CD4-positive, alpha-beta T cell treated with Interleukin-10 for 1 hour (primary cell): ENCODE measurements around the gene PM20D2.
A peak's percentile ranks its signal among the peaks of the same experiment; 100 is the strongest.

ENCODE experiments used
- DNase-seq: peaks from one replicate; pipeline ENCODE4 v3.0.0-alpha.2; 2020

PM20D2 gene

DNA sequence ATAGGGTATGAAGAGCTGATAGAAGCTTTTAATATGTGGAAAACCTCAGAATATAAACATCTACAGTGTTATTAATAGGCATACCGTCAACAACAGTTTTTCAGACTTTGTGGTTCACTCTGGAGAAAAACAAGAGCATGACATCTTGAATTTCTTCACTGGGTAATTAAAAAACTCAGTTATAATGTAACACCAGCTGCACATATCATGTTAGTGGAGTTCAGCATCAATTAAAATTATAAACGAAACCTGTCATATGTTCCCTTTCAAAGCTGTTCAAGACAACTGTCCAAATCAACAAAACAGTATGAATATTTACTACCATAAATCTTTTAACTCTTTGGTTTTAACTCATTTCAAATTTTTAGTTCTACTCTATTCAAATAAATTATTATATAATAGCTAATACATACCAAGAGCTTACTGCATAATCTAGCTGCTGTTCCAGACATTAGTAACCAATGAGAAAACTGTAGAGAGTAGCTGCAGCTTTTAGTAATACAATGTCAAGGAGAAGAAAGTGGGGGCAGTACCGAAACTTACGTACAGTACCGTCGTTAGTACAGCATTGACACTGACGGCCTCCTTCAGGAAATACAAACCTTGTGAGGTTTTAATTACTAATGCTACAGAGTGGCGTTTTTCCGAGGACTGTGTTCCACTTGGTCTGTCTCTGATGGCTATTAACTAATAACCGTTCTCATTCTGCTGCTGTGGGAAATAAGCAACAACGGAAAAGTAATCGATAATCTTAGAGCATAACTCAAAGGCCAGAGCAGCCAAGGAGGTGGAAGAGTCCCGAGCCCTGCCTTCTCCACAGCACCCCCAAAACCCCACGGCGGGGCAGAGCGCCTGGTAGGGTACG, 532 bp upstream of the PM20D2 start:
- DNase-seq, result peak; percentile 53

DNA sequence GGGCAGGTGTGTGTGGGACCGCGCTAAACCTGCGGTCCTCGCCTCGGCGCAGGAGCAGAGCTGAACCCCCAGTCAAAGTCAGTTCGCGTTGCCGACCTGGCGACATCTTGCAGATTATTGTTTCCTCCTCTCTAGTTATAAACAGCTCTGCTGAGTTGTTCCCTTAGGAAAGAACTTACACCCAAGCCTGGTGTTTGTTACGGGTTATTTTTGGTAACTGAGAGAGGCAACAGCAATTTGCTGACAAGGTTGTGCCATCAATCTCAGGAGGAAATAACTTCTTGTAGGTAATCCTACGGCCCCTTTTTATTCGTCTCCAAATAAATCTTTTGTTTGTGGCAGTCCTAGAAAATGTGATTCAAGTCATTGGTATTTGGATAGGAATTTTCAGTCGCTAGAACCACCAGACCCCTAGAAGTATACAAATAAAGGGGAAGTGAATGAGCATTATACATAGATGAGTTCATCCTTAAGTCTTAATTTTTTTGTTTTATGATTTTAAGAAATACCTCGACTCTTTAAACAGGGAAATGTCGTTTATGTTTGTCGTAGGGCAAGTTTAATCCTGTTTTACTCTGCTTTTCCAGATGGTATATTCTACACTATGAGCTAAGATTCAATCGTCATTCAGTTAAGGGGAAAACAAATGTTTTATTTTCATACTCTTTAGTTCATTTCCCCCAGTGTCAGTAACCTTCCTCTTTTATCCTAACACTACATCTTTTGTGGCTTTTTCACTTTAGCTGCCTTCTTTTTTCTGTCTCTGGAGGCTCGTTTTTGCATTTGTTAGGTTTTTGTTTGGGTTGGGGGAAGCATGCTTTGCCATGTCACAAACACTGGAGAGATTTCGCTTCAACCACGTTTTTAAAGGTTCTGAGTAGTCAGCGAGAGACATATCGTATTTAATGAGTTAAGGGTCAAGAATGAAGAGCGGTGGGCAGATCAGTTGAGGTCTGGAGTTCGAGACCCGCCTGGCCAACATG, 1.2 kb downstream of the PM20D2 start:
- DNase-seq, result peak; percentile 31

DNA sequence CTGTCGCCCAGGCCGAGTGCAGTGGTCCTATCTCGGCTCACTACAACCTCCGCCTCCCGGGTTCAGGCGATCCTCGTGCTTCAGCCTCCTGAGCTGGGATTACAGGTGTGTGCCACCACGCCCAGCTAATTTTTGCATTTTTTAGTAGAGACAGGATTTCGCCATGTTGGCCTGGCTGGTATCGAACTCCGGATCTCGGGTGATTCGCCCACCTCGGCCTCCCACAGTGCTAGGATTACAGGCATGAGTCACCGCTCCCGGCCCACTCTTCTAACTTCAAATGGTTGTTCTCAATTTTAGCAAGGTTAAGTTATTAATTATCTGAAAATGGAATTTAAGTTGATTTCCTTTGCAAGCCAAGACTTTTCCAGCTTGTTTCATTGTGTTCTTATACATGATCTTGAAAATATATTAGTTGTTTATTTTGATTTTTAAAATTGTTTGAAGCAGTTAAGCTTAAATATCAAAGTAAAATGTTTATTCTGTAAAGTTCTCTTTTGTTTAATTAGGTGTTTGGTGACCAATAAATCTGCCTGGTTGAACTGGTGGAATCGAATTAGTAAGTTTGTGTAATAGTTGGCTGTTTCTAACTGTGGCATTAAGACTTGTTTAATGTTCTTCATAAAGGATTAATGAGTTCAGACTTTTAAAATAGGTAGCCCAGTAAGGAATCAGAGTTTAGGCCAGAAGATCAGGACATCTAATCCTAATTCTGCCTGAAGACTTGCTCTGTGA, 2.3 kb downstream of the PM20D2 start:
- DNase-seq, result no peak

DNA sequence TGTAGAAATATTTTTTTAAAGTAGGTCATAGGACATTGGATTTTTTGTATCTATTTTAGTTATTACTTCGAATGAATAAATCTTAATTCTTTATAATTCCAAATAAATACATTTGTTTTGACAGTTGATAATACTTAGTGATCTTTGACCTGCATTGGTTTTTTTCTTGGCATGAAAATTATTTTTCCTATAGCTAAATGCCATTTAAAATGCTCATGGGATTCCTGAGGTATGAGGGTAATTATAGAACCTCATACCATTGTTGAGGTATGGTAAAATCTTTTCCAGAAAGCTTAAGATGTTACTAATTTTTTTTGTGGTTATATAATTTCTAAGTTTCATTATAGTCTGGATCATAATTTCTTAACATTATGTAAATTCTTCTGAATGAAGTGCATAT, 8.3 kb downstream of the PM20D2 start:
- DNase-seq, result no peak

DNA sequence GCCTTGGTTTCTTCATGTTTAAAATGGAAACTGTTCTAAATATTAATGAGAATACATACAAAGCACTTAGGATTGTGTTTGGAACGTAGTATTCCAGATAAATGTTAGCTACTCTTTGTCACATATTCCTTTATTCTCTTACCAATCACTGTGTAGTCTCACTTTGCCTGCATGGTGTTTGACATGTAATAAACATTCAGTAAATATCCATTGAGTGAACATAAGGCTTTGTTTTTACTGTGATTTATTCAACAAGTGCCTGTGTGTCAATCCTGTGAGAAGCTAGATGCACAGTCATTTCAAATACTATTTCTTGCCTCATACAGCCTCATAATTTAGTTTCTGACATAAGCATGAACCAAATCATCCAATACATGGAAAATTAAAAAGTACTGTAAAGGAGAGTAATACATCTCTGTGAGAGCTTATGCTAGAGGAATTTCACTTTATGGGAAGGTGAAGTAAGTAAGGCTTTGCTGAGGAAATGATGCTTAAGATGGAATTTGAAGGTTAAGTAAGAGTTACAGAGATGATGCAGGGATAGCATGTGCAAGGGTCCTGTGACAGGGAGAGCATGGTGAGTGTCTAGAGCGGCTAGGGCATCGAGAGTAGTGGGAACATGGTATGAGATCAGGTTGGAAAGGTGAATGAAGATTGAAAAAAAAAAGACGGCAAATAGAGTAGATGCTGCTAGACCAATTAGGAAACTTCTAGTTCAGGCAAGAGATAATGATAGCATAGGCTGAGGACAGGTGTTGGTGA, 14.7 kb downstream of the PM20D2 start:
- no peak for DNase-seq

DNA sequence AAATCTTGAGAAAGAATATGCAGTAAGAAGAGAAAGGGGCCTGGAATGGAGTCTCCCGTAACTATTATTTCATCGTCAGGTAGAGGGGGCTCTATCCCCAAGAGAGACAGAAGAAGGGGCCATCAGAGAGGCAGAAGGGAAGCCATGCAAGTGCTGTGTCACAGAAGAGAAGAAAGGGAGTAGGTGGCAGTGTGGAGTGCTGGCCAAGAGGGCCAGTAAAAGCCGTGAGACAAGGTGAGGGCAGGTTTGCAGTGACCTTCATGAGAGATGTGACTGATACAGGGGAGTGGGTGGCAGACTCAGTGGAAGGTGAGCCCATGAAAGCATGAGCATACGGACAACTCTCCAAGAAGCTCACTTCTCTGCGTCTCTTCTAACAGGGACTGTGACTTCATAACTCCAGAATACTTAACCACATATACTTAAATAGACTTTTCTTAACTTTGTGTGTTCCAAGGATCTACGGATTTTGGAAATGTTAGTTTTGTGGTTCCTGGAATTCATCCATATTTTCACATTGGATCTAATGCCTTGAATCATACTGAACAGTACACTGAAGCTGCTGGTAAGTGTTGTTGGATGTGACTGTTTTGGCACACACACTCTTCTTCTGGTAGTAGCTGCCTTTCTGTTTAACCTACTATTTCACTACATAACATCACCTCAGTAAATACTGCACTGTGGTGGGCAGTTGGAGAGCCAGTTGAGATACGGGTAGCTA, 15.6 kb downstream of the PM20D2 start:
- DNase-seq, result no peak

DNA sequence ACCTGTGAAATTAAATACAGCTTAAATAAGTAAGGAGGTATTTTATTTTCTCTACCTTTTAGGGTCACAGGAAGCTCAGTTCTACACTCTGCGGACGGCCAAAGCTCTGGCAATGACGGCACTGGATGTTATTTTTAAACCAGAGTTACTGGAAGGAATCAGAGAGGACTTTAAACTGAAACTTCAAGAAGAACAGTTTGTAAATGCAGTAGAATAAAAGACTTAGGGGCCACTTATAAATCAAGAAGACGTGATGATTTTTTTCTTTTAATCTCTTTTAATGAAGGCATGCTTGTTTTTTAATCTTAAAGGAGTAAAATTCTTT, 16.2 kb downstream of the PM20D2 start:
- no peak for DNase-seq

DNA sequence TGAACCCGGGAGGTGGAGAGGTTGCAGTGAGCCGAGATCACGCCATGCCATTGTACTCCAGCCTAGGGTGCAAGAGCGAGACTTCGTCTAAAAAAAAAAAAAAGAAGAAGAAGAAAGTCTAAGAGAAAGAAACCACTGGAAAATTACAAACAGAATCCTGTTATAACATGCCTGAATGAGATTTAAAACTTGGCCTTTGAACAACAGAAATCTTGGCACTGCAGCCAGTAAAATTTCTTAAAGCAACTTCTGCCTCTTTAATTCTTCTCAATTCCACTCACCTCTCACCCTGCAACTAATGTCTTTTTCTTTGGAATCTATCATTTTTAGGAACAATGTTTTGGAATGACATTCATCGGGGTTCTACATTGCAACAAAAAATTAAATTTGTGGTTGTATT, 26.3 kb downstream of the PM20D2 start:
- DNase-seq, result no peak

- no peak for DNase-seq
These were observed 27.8 kb downstream of the PM20D2 start for GRCh38 chr6:89173634-89174033.

- DNase-seq, result no peak
These were observed 34.3 kb downstream of the PM20D2 start for GRCh38 chr6:89180112-89180511.

GRCh38 chr6:89180971-89181370, 35.1 kb downstream of the PM20D2 start:
- DNase-seq, result no peak

DNA sequence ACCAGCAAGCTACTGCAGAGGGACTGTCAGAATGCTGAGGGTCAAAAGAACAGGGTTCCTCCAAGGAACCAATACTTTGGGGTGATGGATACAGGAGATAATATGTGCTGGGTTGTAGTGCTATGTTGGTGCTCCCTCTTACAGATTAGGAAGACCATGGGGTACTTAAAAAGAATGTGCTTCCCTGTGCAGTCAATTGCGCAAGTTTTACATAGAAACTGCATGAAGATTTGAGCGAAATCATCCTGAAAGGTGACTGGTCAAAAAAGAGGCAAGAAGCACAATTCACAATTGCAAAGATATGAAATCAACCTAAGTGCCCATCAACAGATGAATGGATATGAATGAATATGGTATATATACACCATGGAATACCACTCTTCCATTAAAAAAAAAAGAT, 37.4 kb downstream of the PM20D2 start:
- no peak for DNase-seq

- no peak for DNase-seq
These were observed 38.5 kb downstream of the PM20D2 start for GRCh38 chr6:89184344-89184743.

DNA sequence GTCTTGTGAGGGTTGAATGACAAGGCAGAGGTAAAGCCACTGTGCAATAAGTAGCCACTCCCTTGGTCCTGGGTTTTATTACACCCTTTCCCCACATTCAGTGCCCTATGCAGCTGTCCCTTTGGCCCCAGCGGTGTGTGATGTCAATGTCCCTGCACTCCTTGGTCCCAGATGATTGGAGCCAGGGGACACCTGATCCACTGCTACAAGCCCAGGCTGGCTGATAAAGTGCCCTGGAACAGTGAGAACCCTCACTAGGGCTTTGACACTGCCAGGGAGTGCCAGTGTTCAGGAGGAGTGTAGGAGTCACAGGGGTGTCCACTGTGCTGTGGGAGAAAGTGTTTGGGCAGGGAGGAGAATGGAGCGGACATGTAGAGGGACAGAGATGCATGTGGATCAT, 40.9 kb downstream of the PM20D2 start:
- DNase-seq, result no peak

DNA sequence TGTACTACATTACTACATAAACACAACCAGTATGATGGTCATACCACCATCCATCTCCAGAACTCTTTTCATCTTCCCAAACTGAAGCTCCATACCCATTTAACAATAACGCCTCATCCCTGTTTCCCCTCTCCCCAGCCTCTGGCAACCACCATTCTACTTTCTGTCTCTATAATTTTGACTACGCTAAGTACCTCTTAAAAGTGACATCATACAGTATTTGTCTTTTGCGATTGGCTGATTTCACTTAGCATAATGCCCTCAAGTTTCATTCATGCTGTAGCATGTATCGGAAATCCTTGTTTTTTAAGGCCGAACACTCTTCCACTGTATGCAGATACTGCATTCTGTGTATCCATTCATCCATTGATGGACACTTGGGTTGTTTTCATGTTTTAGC, 41.6 kb downstream of the PM20D2 start:
- no peak for DNase-seq

GRCh38 chr6:89190741-89191140, 44.9 kb downstream of the PM20D2 start:
- DNase-seq, result no peak

- DNase-seq, result no peak
These were observed 48.7 kb downstream of the PM20D2 start for GRCh38 chr6:89194559-89194958.

DNA sequence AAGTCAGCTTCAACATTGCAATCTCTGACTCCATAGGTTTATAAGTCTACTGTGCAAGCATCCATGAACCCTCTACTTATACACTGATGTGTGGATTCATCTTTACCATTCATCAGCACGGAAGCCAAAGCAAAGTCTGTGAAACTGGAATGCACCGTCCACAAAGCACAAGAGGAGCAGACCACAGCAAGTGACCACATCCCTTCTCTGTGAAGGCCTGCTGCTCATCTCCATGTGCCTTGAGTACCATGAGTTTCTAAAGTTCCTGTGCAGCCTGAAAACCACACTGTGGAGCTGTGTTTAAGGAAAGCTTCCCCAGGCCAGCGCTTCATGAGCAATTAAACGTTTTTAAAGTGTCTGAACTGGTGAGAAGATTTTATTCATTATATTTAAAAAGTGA, 51.3 kb downstream of the PM20D2 start:
- no peak for DNase-seq

DNA sequence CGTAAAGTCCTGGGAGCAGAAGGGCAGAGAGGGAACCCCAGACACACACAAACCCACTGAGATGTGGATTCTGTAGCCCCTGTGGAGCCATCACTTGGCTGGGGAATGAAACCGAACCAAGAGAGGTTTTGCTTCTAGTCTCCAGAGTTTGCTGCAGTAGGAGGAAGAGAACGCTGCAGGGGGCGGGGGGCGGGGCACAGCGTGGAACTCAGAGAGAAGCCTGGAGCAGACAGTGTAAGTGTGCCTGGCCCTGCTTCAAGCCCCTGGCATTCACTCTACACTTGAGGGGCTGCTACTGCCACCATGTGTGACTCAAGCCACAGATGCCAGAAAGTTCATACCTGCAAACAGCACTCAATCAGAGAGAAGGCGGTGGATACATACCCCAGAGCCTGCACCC, 52.4 kb downstream of the PM20D2 start:
- no peak for DNase-seq

DNA sequence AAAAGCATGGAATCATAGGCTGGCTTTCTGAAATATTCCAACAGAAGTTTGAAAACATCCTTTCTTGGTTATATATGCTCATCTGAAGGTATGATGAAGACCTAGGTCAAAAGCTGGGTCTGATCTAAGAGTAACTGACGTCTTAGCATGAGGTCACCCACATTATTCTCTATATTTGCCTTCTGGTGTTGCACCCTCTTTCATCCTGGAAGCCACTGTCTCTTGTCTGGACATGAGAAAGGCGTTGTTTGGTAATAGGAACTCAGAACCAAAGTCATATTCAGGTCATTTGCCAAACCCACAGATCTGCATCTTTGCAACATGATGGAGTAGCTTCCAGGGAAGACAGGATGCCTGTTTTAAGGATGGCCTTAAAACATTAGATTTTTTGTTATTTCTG, 53.7 kb downstream of the PM20D2 start:
- no peak for DNase-seq

GRCh38 chr6:89200706-89201215, 54.9 kb downstream of the PM20D2 start:
- no peak for DNase-seq

DNA sequence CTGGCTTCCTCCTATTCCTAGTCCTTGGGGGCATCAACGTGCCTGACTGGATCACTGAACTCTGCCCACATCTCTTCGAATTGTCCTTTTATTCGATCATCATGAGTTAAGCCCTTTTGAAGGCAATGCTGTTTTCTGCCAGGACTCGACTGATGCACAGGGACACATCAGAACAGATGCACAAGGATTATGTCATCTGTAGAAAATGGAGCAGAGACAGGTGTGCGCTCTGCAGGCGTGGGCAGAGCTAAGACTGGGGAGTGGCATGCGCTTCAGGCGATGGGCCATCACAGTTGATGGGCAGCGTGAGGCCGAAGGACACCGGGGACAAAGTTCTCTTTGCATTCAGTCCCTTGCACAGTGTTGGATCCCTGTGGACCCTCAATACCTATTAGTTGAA, 58.2 kb downstream of the PM20D2 start:
- no peak for DNase-seq
